Stimulated activated CD8-positive, alpha-beta memory T cell treated with anti-CD3 and anti-CD28 coated beads, Interleukin-7, amount 100 ng/mL, for 48 hours (primary cell): ENCODE data around the gene SMIM29.

Source experiments
- DNase-seq, 2 donors: peaks; one replicate each; pipeline ENCODE4 v3.0.0-alpha.2; 2020; ENCODE audit warnings: low read depth in 1 of 2; ENCODE audit errors: extremely low read depth in 1 of 2

Gene SMIM29

GRCh38 chr6:34248727-34249468 lies at the start of gene SMIM29:
SMIM29 (minus strand) TSS chr6:34249006; CDS start chr6:34247791, 1,215 bp downstream.
- peak; percentile 93 to 95 for DNase-seq

- no peak for DNase-seq
Observed at GRCh38 chr6:34295721-34296120, 46.9 kb upstream of the SMIM29 start.

GRCh38 chr6:34292954-34293353 lies 44.1 kb upstream of the SMIM29 start:
- no peak for DNase-seq

GRCh38 chr6:34289137-34289536 lies 40.3 kb upstream of the SMIM29 start:
- DNase-seq: no peak

- no peak for DNase-seq
Observed at GRCh38 chr6:34288581-34288980, 39.8 kb upstream of the SMIM29 start.

- no peak for DNase-seq
Observed at GRCh38 chr6:34285448-34286164, 36.8 kb upstream of the SMIM29 start.

GRCh38 chr6:34284563-34285447 lies 36.0 kb upstream of the SMIM29 start:
- no peak for DNase-seq

GRCh38 chr6:34281702-34282334 lies 33.0 kb upstream of the SMIM29 start:
- no peak for DNase-seq

- no peak for DNase-seq
Observed at GRCh38 chr6:34280216-34280615, 31.4 kb upstream of the SMIM29 start.

GRCh38 chr6:34278833-34279232 lies 30.0 kb upstream of the SMIM29 start:
- no peak for DNase-seq

- no peak for DNase-seq
Observed at GRCh38 chr6:34277763-34278112, 28.9 kb upstream of the SMIM29 start.

GRCh38 chr6:34276881-34277762 lies 28.3 kb upstream of the SMIM29 start:
- DNase-seq: no peak

GRCh38 chr6:34276191-34276590 lies 27.4 kb upstream of the SMIM29 start:
- no peak for DNase-seq

- DNase-seq: no peak
Observed at GRCh38 chr6:34275128-34275804, 26.5 kb upstream of the SMIM29 start.

GRCh38 chr6:34274129-34274528 lies 25.3 kb upstream of the SMIM29 start:
- no peak for DNase-seq

- no peak for DNase-seq
Observed at GRCh38 chr6:34273242-34273805, 24.5 kb upstream of the SMIM29 start.

GRCh38 chr6:34272013-34272926 lies 23.5 kb upstream of the SMIM29 start:
- DNase-seq: no peak
